Right ventricle myocardium inferior (tissue), 1 donor: ENCODE data around the gene CD99. TPM values are rescaled to one million over a fixed set of nuclear protein-coding genes. Genes with fewer than 3 reads are reported as not detected.
"Not testable (repeated sequence)": the region's sequence is repeated elsewhere in the genome, so short reads cannot be mapped to it uniquely, and the experiment has no call there.

Experiments
- ATAC-seq: fragments of 200-7000 bp; cut with Tn5 transposase; one replicate; pipeline ENCODE4 v1.9.1; 2020; ENCODE audit warnings: mild to moderate bottlenecking, moderate library complexity
- DNase-seq: peaks from one replicate; pipeline ENCODE4 v3.0.0; 2021; ENCODE audit errors: missing footprints
- intact Hi-C: fragments of 100-400 bp; cut with DNase I; formaldehyde crosslinking; loops from one replicate; pipeline ENCODE4 v1.11.0; 2022
- total RNA-seq: library from RNA; stranded (reverse); fragmentation: NEBNext Ultra II Directional; extraction: Animal tissue kit (Norgen Biotek cat#: 25700); gene quantifications from one replicate; pipeline ENCODE4 v1.2.1, GENCODE V29; 2021
- donor health status: DM: no; HTN: yes; CAD: no; lungs with severe emphysema.

CD99 gene
- total RNA-seq, 1 donor from 2014 or later = 359 TPM

DNA sequence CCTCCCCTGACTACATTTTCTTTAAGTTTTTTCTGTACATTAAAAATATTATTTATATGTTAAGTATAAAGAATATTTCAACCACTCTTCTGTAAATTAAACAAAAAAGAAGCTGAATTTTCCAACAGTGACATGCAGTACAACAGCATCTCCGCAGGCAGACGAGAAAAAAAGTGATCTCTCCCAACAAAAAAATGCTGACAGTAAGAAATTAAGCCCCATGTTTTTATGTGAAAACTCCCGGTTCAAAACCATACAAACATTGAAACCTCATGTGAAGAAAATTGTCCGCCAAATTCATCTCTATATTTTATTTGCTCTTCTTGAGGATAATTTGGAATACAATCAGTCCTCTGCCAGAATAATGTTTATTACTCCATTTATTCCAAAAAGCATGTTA, 20.1 kb upstream of the CD99 start:
- intact Hi-C loops = no loop called here
- ATAC-seq (no peak), DNase-seq (no peak)

DNA sequence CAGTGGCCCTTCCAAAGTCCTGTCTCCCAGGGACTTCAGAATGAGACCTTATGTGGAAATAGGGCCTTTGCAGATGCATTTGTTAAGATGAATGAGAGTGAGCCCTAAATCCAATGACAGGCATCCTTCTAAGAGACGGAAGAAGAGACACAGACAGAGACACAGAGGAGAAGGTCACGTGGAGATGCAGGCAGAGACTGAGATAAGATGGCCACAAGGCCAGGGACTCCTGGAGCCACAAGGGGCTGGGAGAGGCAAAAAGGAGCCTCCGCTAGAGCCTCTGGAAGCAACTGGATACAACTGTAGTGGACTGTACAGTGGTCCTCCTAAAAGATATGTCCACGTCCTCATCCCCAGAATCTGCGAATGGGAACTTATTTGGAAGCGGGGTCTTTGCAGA, 19.0 kb upstream of the CD99 start:
- DNase-seq = no peak
- intact Hi-C loops = no loop called here
- no peak for ATAC-seq

- ATAC-seq = no peak
- DNase-seq = no peak
- intact Hi-C loops = no loop called here
Measured at GRCh38 chrX:2673611-2674010, 17.5 kb upstream of the CD99 start.

- intact Hi-C loops, DNase-seq, ATAC-seq: not testable (repeated sequence)
Measured at GRCh38 chrX:2675657-2676200, 15.4 kb upstream of the CD99 start.

GRCh38 chrX:2676794-2677675, 14.1 kb upstream of the CD99 start:
- DNase-seq = no peak
- intact Hi-C loops = no loop called here
- no peak for ATAC-seq

- intact Hi-C loops = no loop called here
- DNase-seq (peak; percentile 90), ATAC-seq (peak; percentile 97)
Measured at GRCh38 chrX:2677764-2678163, 13.3 kb upstream of the CD99 start.

GRCh38 chrX:2678583-2678982, 12.5 kb upstream of the CD99 start:
- intact Hi-C loops = no loop called here
- DNase-seq = no peak
- ATAC-seq = no peak

GRCh38 chrX:2679534-2680485, 11.3 kb upstream of the CD99 start:
- ATAC-seq (no peak), DNase-seq (no peak)
- intact Hi-C loops = no loop called here

DNA sequence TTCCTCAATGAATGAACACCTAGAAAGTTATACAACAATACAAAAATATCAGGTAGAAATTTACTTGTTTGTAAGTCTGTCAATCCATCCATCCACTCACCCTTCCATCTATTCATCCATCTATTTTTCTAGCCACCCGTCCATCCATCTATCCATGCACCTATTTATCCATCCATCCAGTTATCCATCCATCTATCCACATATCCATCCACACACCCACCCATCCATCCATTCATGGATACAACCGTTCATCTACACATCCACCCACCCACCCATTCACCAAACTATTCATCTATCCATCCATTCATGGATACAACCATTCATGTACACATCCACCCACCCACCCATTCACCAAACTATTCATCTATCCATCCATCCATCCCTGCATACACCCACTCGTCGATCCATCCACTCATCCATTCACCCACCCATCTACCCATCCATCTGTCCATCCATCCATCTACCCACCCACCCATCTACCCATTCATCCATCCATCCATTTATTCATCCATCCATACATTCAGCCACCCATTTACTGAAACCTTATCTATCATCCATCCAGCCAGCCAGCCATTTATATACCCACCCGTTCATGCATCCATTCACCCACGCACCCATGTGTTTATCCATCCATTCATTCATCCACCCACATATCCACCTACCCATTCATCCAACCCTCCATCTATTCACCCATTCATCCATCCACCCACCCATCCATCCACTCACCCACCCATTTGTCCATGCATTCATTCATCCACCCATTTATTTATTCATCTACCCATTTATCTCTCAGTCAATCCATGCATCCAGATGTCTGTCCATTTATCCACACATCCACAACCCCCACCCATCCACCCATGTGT, 10.4 kb upstream of the CD99 start:
- DNase-seq (no peak), ATAC-seq (no peak)
- intact Hi-C loops = no loop called here

GRCh38 chrX:2682565-2683177, 8.4 kb upstream of the CD99 start:
- intact Hi-C loops = no loop called here
- ATAC-seq = no peak
- no peak for DNase-seq

DNA sequence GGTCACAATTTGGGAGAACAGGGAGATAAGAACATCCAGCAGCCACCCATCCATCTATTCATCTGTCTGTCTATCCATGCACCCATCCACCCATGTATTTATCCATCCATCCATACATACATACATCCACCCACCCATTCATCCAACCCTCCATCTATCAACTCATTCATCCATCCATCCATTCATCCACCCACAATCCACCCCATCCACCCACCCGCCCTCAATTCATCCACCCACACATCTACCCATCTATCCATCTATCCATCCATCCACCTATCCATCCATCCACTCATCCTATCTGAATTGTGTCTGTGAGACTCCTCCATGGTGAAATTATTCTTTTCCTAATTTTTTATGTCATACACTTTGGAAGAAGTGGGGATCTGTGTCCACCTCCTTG, 6.8 kb upstream of the CD99 start:
- intact Hi-C loops = no loop called here
- ATAC-seq = no peak
- no peak for DNase-seq

- ATAC-seq (no peak), DNase-seq (no peak)
- intact Hi-C loops = no loop called here
Measured at GRCh38 chrX:2685886-2686285, 5.2 kb upstream of the CD99 start.

- intact Hi-C loops = loop anchor here (5.0 to 10.0 kb wide), 2 partner anchors 83 to 365 kb away; no protein-coding TSS in a partner anchor
- no peak for DNase-seq
- ATAC-seq = no peak
Measured at GRCh38 chrX:2689773-2690666, 1.1 kb upstream of the CD99 start.

DNA sequence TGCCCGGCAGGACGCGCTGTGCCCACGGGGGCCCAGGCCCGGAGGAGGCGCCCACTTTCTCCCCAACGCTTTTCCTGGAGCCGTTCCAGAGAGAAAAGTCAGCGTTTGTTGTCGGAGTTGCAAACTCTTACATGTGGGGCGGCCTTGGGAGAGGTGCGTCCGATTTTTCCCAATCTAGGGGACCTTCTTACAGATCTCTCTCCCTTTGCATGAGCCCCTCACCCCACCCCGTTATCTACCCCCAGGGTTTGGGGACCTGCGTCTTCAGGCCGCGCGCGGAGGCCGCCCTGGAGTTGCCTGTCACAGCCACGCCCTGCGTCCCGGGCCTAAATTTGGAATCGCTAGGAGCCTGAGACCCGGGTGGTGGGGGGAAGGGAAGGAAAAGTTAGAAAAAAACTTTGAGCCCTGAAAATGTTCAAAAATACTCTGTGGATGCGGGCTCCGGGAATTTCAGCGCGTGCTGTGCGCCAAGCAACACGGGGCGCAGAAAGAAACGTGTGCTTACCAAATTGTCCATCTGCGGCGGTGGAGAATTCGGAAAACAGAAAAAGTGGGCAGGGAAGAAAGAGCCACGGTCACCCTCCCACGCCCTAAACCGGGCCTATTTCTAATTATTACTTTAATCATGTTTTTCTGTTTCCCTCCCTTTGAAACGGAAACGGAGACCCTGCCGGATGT, 587 bp downstream of the CD99 start:
- intact Hi-C loops = loop anchor here (1.0 to 10.0 kb wide), 3 partner anchors 14 to 367 kb away; no protein-coding TSS in a partner anchor
- ATAC-seq (peak; percentile 65), DNase-seq (peak; percentile 87)

DNA sequence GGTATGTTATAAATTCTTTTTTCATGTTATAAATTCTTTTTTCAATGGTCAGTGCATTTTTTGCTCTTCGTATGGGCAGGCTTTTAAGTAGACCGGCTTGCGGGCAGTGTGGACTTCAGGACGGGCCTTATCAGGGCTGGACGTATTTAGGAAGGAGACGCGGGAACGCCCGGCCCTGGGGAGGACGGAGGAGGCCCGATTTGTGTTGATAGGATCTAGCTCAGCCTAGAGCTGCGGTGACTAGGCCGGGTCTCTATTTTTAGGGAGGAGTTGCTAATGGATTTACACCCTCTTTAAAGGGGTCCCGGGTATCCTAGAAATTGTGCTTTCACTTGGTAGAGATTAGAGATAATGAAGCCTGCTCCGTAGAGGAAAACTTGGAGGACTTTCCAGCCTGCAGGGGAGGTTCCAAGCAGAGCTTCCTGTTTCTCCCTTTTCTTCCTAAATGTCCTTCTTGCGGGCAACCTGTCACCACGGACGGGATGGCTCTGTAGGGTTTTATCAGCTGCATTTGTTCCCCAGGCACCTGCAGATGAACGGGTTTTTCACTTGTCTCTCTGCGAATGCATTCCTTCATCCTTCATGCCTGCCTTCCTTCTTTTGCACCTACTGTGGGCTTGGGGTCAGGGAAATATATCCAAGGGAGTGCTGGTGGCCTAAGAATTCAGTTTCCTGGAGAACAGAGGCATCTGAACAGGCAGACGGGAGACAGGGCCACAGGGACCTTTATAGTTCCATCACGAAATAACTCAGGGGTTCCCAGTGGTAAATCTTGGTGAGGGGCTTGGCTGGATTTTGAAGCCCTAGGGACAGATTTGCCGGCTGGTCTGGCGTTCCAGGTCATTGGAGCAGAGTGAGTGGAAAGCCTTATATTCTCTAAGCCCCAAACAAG, 1.4 kb downstream of the CD99 start:
- intact Hi-C loops = loop anchor here (5.0 to 10.0 kb wide), 2 partner anchors 85 to 368 kb away; no protein-coding TSS in a partner anchor
- peak; percentile 85 for DNase-seq
- ATAC-seq = peak; percentile 29
